ENCODE measurements around the gene ARHGAP26. TPM values are rescaled to one million over a fixed set of nuclear protein-coding genes. Genes with fewer than 3 reads are reported as not detected.

The ARHGAP26 gene
- total RNA-seq, 2 donors from 2014 or later, result 21.3 to 22.7 TPM

DNA sequence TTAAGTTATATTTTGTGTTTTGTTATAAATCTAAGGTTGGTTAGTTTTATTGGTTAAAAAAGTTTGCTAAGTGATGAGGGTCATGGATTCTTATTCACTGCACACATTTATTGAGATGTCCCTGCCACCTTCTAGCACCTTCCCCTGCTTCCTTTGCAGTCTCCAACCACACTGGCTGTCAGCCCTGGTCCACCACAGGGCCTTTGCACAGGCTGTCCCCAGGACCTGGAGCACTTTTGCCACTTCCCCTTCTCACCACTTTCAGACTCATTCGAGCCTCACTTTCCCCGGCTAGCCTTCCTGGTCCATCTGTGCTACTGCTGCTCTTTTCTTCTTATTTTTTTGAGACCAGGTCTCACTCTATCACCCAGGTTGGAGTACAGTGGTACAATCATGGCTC, 45.3 kb downstream of the ARHGAP26 start:
- no peaks in the 10 kb centered on the region for H3K9me3 ChIP-seq (ENCODE audit: control insufficient read depth, low read length, poor library complexity, severe bottlenecking)
- ATAC-seq (no peak), DNase-seq (no peak)
- H3K4me1 Mint-ChIP-seq, result peaks cover 20% of the 10 kb centered on the region
- no peak overlapping the region for H3K4me3 Mint-ChIP-seq
- peaks cover 8% of the 10 kb centered on the region for H3K36me3 Mint-ChIP-seq (ENCODE audit: low read depth)
- H3K27ac Mint-ChIP-seq, result no peak overlapping the region
- H3K27me3 Mint-ChIP-seq, result no peaks in the 10 kb centered on the region

DNA sequence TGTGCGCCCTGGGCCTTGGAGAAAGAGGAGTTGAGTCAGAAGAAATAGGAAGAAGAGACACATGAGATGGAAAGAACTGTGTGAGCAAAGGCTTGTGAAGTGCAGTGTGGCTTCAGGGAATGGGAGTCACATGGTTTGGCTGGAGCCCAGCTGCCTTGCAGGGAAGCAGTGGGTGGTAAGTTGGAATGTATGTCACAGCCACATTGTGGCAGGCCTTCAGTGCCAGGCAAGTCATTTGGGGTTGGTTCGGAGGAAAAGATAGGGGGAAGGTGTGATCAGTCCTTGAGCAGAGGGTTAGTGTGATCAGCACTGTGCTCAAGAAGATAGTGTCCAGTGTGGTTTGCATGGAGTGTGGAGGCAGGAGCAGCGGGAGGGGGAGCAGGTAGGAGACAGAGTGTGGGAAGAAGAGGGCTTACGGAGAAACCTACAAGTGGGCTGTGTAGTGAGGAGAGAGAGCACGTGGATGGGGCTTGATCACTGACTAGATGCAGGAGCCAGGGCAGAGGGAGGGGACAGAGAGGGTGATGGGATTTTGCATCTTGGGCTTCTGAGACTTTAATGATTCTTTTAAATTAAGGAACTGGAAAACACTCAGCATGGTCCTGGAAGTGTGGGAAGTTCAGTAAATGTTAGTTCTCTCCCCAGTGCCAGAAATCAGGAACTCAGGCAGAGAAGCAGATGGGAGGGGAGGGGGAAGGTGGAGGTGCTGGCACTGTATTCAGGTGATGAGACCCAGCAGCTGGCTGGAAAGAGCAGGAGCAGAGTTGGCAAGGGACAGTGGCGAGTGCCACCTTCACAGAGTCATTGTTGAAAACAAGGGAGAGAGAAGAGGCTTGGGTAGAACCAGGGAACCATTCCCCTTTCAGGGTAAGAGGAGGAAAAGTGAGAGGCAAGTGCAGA, 46.6 kb downstream of the ARHGAP26 start:
- Mint-ChIP-seq H3K4me3 (no peak overlapping the region), H3K4me1 (peaks cover 19% of the 10 kb centered on the region), H3K36me3 (ENCODE audit: low read depth) (peaks cover 8% of the 10 kb centered on the region)

GRCh38 chr5:142817949-142818431, 47.8 kb downstream of the ARHGAP26 start:
- ATAC-seq, result no peak
- no peak overlapping the region for H3K27ac Mint-ChIP-seq
- no peak overlapping the region for H3K4me3 Mint-ChIP-seq
- peaks cover 8% of the 10 kb centered on the region for H3K36me3 Mint-ChIP-seq (ENCODE audit: low read depth)
- no peak for DNase-seq
- no peaks in the 10 kb centered on the region for H3K9me3 ChIP-seq (ENCODE audit: control insufficient read depth, low read length, poor library complexity, severe bottlenecking)
- H3K27me3 Mint-ChIP-seq, result no peaks in the 10 kb centered on the region
- H3K4me1 Mint-ChIP-seq, result peaks cover 21% of the 10 kb centered on the region

More for the DNA sequence above, 46.6 kb downstream of the ARHGAP26 start:
- ATAC-seq (no peak), DNase-seq (no peak)
- H3K27ac Mint-ChIP-seq, result peak overlapping the region; percentile 60
- no peaks in the 10 kb centered on the region for H3K9me3 ChIP-seq (ENCODE audit: control insufficient read depth, low read length, poor library complexity, severe bottlenecking)
- H3K27me3 Mint-ChIP-seq, result no peaks in the 10 kb centered on the region

GRCh38 chr5:142819292-142819691, 49.1 kb downstream of the ARHGAP26 start:
- ATAC-seq (no peak), DNase-seq (no peak)
- Mint-ChIP-seq H3K4me1 (peaks cover 30% of the 10 kb centered on the region), H3K4me3 (peak overlapping the region; percentile 19), H3K27me3 (no peaks in the 10 kb centered on the region), H3K36me3 (ENCODE audit: low read depth) (peaks cover 8% of the 10 kb centered on the region), H3K27ac (no peak overlapping the region)
- no peaks in the 10 kb centered on the region for H3K9me3 ChIP-seq (ENCODE audit: control insufficient read depth, low read length, poor library complexity, severe bottlenecking)

DNA sequence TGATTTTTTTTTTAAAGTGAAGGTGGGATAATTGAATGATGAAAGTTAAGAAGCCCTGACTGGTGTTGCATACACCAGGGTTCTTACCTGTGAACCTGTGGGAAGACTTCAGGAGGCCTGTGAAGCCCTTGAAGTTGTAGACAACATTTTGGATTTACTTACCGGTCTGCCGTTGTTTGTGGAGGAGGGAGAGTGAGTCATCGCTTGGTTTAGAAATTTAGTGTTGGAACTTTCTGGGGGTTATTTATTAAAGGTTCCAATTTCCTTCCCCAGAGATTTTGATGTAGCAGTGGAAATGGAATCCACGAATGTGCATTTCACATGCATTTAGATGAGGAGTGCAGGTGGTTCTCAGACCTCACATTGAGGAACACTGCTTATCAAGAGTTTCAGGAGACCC, 49.6 kb downstream of the ARHGAP26 start:
- H3K27ac Mint-ChIP-seq, result no peak overlapping the region
- H3K4me1 Mint-ChIP-seq, result peaks cover 33% of the 10 kb centered on the region
- peaks cover 8% of the 10 kb centered on the region for H3K36me3 Mint-ChIP-seq (ENCODE audit: low read depth)
- DNase-seq (no peak), ATAC-seq (no peak)
- no peaks in the 10 kb centered on the region for H3K27me3 Mint-ChIP-seq
- no peaks in the 10 kb centered on the region for H3K9me3 ChIP-seq (ENCODE audit: control insufficient read depth, low read length, poor library complexity, severe bottlenecking)
- peak overlapping the region; percentile 22 for H3K4me3 Mint-ChIP-seq

- no peak for ATAC-seq
- H3K36me3 Mint-ChIP-seq (ENCODE audit: low read depth), result peaks cover 8% of the 10 kb centered on the region
- H3K4me1 Mint-ChIP-seq, result peaks cover 35% of the 10 kb centered on the region
Observed at GRCh38 chr5:142820447-142820846, 50.3 kb downstream of the ARHGAP26 start.

GRCh38 chr5:142821034-142821732, 51.0 kb downstream of the ARHGAP26 start:
- Mint-ChIP-seq H3K27ac (no peak overlapping the region), H3K27me3 (no peaks in the 10 kb centered on the region), H3K4me1 (peaks cover 39% of the 10 kb centered on the region), H3K36me3 (ENCODE audit: low read depth) (peaks cover 8% of the 10 kb centered on the region), H3K4me3 (no peak overlapping the region)
- no peak for DNase-seq
- no peak for ATAC-seq
- no peaks in the 10 kb centered on the region for H3K9me3 ChIP-seq (ENCODE audit: control insufficient read depth, low read length, poor library complexity, severe bottlenecking)

More at GRCh38 chr5:142820447-142820846, 50.3 kb downstream of the ARHGAP26 start:
- Mint-ChIP-seq H3K27me3 (no peaks in the 10 kb centered on the region), H3K27ac (no peak overlapping the region), H3K4me3 (no peak overlapping the region)
- H3K9me3 ChIP-seq (ENCODE audit: control insufficient read depth, low read length, poor library complexity, severe bottlenecking), result no peaks in the 10 kb centered on the region
- DNase-seq, result no peak

GRCh38 chr5:142821733-142822487, 51.7 kb downstream of the ARHGAP26 start:
- H3K27me3 Mint-ChIP-seq, result no peaks in the 10 kb centered on the region
- peaks cover 33% of the 10 kb centered on the region for H3K4me1 Mint-ChIP-seq
- H3K4me3 Mint-ChIP-seq, result no peak overlapping the region
- ATAC-seq (peak; percentile 51), DNase-seq (no peak)
- no peak overlapping the region for H3K27ac Mint-ChIP-seq
- H3K36me3 Mint-ChIP-seq (ENCODE audit: low read depth), result peaks cover under 1% of the 10 kb centered on the region
- H3K9me3 ChIP-seq (ENCODE audit: control insufficient read depth, low read length, poor library complexity, severe bottlenecking), result no peaks in the 10 kb centered on the region

DNA sequence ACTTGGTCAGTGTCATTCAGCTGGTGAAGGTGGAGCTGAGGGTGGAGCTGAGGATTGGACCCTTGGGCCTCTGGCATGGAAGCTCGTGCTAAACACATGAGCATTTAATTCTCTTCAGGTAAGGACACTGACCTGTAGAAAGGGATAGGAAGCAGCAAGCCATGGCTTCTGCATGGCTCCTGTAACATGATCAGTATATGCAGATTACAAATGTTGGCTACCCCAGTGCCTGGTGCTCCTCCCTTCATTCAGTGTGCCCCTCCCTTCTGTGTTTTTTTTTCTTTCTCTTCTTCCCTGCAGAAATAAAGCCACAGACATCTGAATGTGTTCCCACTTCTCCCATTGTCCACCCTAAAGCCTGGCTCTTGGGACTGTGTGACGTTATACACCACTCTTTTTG, 52.9 kb downstream of the ARHGAP26 start:
- H3K27ac Mint-ChIP-seq, result no peak overlapping the region
- H3K9me3 ChIP-seq (ENCODE audit: control insufficient read depth, low read length, poor library complexity, severe bottlenecking), result no peaks in the 10 kb centered on the region
- H3K4me3 Mint-ChIP-seq, result no peak overlapping the region
- no peaks in the 10 kb centered on the region for H3K27me3 Mint-ChIP-seq
- H3K4me1 Mint-ChIP-seq, result peaks cover 35% of the 10 kb centered on the region
- DNase-seq (no peak), ATAC-seq (no peak)
- H3K36me3 Mint-ChIP-seq (ENCODE audit: low read depth), result no peaks in the 10 kb centered on the region

DNA sequence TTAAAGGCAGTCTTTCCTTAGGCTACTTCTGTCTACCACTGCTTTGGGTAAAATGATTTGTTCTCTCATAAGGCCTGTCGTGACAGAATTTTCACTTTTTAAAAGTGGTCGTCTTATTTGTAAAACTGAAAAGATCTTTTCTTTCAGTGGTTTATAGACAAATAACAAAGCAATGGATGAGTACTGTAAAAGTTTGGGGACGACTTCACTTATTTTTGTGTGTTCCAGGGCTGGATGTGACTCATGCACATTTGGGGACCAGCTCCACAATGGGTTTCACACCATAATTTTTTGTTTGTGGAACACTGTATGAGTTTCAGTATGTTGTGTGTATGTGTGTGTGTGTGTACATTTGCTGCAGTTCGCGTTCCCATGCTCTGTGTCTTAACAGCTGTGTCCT, 53.6 kb downstream of the ARHGAP26 start:
- Mint-ChIP-seq H3K4me1 (peaks cover 35% of the 10 kb centered on the region), H3K27ac (no peak overlapping the region), H3K27me3 (no peaks in the 10 kb centered on the region), H3K4me3 (no peak overlapping the region), H3K36me3 (ENCODE audit: low read depth) (no peaks in the 10 kb centered on the region)
- ATAC-seq (no peak), DNase-seq (no peak)
- no peaks in the 10 kb centered on the region for H3K9me3 ChIP-seq (ENCODE audit: control insufficient read depth, low read length, poor library complexity, severe bottlenecking)

GRCh38 chr5:142824391-142824790, 54.2 kb downstream of the ARHGAP26 start:
- Mint-ChIP-seq H3K27me3 (no peaks in the 10 kb centered on the region), H3K4me1 (peaks cover 33% of the 10 kb centered on the region), H3K27ac (no peak overlapping the region), H3K4me3 (no peak overlapping the region), H3K36me3 (ENCODE audit: low read depth) (no peaks in the 10 kb centered on the region)
- H3K9me3 ChIP-seq (ENCODE audit: control insufficient read depth, low read length, poor library complexity, severe bottlenecking), result no peaks in the 10 kb centered on the region
- ATAC-seq, result no peak
- no peak for DNase-seq

DNA sequence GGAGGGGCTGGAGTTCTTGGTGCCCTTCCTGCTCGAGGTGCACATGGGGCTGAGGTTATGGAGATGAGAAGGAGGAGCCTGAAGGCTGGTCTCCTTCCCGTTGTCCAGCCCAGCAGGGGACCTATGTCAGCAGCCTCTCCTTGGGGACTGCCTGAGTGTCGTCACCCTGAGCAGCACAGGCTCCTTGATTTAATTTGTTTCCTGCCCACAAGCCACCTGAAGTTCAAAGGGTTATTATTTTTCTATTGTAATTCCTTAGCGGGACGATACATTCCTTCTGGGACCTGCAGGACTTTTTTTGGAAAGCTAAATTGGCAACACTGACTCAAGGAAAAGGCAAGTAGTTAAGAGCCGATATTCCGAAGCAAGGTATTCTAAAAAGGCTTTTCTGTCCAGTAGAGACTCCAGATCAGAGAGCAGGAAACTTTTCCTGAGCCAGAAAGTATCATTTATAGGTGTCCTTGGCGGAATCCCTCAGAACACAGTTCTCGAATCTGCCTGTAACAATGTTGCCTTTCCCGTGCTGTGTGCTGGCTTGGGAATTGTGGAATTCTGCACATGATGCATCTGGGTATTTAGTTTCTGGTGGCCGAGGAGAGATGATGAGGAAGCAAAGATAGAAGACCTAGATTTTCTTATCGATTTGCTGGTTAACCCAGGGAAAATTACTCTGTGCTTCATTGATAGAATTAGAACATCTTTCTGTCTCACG, 55.4 kb downstream of the ARHGAP26 start:
- Mint-ChIP-seq H3K36me3 (ENCODE audit: low read depth) (no peaks in the 10 kb centered on the region), H3K4me1 (peaks cover 29% of the 10 kb centered on the region), H3K27ac (no peak overlapping the region), H3K4me3 (no peak overlapping the region), H3K27me3 (no peaks in the 10 kb centered on the region)
- no peaks in the 10 kb centered on the region for H3K9me3 ChIP-seq (ENCODE audit: control insufficient read depth, low read length, poor library complexity, severe bottlenecking)
- ATAC-seq (no peak), DNase-seq (no peak)
